Mesendoderm (in vitro differentiated cells): ENCODE measurements around the gene CEP63.
"Not testable (repeated sequence)": the region's sequence is repeated elsewhere in the genome, so short reads cannot be mapped to it uniquely, and the experiment has no call there.

Experiments
- DNase-seq: peaks from one replicate; pipeline ENCODE4 v3.0.0; 2013
- H2AK5ac ChIP-seq: 2 replicates; pipeline ENCODE4 v1.6.1; 2013; ENCODE audit warnings: low read length, inconsistent platforms
- H2BK120ac ChIP-seq: 2 replicates; pipeline ENCODE4 v1.6.1; 2013; ENCODE audit warnings: low read depth, mild to moderate bottlenecking, low read length, moderate library complexity, mixed read lengths
- H2BK15ac ChIP-seq: replicated peaks from 2 replicates; pipeline ENCODE4 v1.6.1; 2013; ENCODE audit warnings: low read depth, mild to moderate bottlenecking, moderate library complexity
- H2BK5ac ChIP-seq: 2 replicates; pipeline ENCODE4 v1.6.1; 2013; ENCODE audit warnings: low read length, inconsistent platforms
- H3K18ac ChIP-seq: 2 replicates; pipeline ENCODE4 v1.6.1; 2013; ENCODE audit warnings: mild to moderate bottlenecking, low read length, mixed read lengths
- H3K23ac ChIP-seq: one replicate; pipeline ENCODE4 v1.6.1; 2013; ENCODE audit warnings: low read length
- H3K27ac ChIP-seq: 2 replicates; pipeline ENCODE4 v1.5.1; 2013; ENCODE audit warnings: low read depth, mild to moderate bottlenecking, inconsistent platforms, low read length, moderate library complexity
- H3K27me3 ChIP-seq: 2 replicates; pipeline ENCODE4 v1.6.1; 2013; ENCODE audit warnings: low read length, control low read depth, mild to moderate bottlenecking, inconsistent platforms; ENCODE audit not compliant: insufficient read depth, poor library complexity
- H3K36me3 ChIP-seq: 2 replicates; pipeline ENCODE4 v1.6.1; 2013; ENCODE audit warnings: low read length, inconsistent platforms; ENCODE audit not compliant: control insufficient read depth, insufficient read depth
- H3K4ac ChIP-seq: one replicate; pipeline ENCODE4 v1.6.1; 2013; ENCODE audit warnings: low read depth, mild to moderate bottlenecking, low read length, moderate library complexity
- H3K4me1 ChIP-seq: 2 replicates; pipeline ENCODE4 v1.6.1; 2013; ENCODE audit warnings: low read depth, low read length, inconsistent platforms; ENCODE audit not compliant: control insufficient read depth
- H3K4me2 ChIP-seq: 2 replicates; pipeline ENCODE4 v1.6.1; 2013; ENCODE audit warnings: low read length
- H3K4me3 ChIP-seq: 2 replicates; pipeline ENCODE4 v1.5.1; 2013; ENCODE audit warnings: mild to moderate bottlenecking, low read length
- H3K56ac ChIP-seq: one replicate; pipeline ENCODE4 v1.6.1; 2013; ENCODE audit warnings: low read length
- H3K79me1 ChIP-seq: 2 replicates; pipeline ENCODE4 v1.6.1; 2013; ENCODE audit warnings: low read length, inconsistent platforms
- H3K79me2 ChIP-seq: 2 replicates; pipeline ENCODE4 v1.6.1; 2013; ENCODE audit warnings: mild to moderate bottlenecking, low read length; ENCODE audit not compliant: control insufficient read depth, insufficient read depth
- H3K9ac ChIP-seq: 2 replicates; pipeline ENCODE4 v1.6.1; 2013; ENCODE audit warnings: low read length, inconsistent platforms
- H4K5ac ChIP-seq: one replicate; pipeline ENCODE4 v1.6.1; 2013; ENCODE audit warnings: low read length
- H4K8ac ChIP-seq: one replicate; pipeline ENCODE4 v1.6.1; 2013; ENCODE audit warnings: low read depth, mild to moderate bottlenecking, control low read depth, low read length, moderate library complexity
- WGBS: extraction: QIAGEN DNeasy Blood & Tissue Kit; methylation state at CpG from one replicate; pipeline ENCODE4 v1.1.7; 2013; ENCODE audit warnings: low lambda C conversion rate, missing lambda C conversion rate; ENCODE audit not compliant: insufficient coverage; ENCODE audit errors: extremely low coverage; 5-methylcytosine and 5-hydroxymethylcytosine counted together

CEP63 gene

GRCh38 chr3:134562055-134562454, 76.2 kb downstream of the CEP63 start:
- Histone ChIP-seq H3K79me1 (no peaks in the 10 kb centered on the region), H3K79me2 (no peaks in the 10 kb centered on the region), H3K4ac (no peak overlapping the region), H2BK120ac (no peak overlapping the region), H3K36me3 (no peaks in the 10 kb centered on the region), H3K18ac (no peak overlapping the region), H3K4me3 (no peak overlapping the region), H3K56ac (no peak overlapping the region), H3K23ac (no peak overlapping the region), H3K4me1 (no peaks in the 10 kb centered on the region), H3K27me3 (no peaks in the 10 kb centered on the region), H4K8ac (no peak overlapping the region), H3K27ac (no peak overlapping the region), H2AK5ac (no peak overlapping the region), H2BK5ac (no peak overlapping the region), H3K4me2 (no peak overlapping the region), H4K5ac (no peak overlapping the region), H2BK15ac (no peak overlapping the region), H3K9ac (no peak overlapping the region)
- no CpG with 5 or more reads among the region's 4 CpGs for WGBS
- DNase-seq: no peak

GRCh38 chr3:134563601-134564000, 77.7 kb downstream of the CEP63 start:
- no peaks in the 10 kb centered on the region for H3K36me3 ChIP-seq
- no CpG with 5 or more reads among the region's 6 CpGs for WGBS
- no peaks in the 10 kb centered on the region for H3K79me1 ChIP-seq
- H2BK120ac ChIP-seq: no peak overlapping the region
- H2BK15ac ChIP-seq: no peak overlapping the region
- no peak overlapping the region for H3K27ac ChIP-seq
- no peak overlapping the region for H2AK5ac ChIP-seq
- no peaks in the 10 kb centered on the region for H3K79me2 ChIP-seq
- no peak overlapping the region for H3K4ac ChIP-seq
- no peak overlapping the region for H3K23ac ChIP-seq
- H3K4me1 ChIP-seq: no peaks in the 10 kb centered on the region
- H3K9ac ChIP-seq: no peak overlapping the region
- no peak overlapping the region for H4K5ac ChIP-seq
- DNase-seq: no peak
- H4K8ac ChIP-seq: no peak overlapping the region
- H2BK5ac ChIP-seq: no peak overlapping the region
- H3K56ac ChIP-seq: no peak overlapping the region
- H3K4me2 ChIP-seq: no peak overlapping the region
- no peaks in the 10 kb centered on the region for H3K27me3 ChIP-seq
- no peak overlapping the region for H3K4me3 ChIP-seq
- no peak overlapping the region for H3K18ac ChIP-seq

GRCh38 chr3:134564991-134565390, 79.1 kb downstream of the CEP63 start:
- Histone ChIP-seq H4K5ac (no peak overlapping the region), H3K79me1 (no peaks in the 10 kb centered on the region), H3K36me3 (no peaks in the 10 kb centered on the region), H2BK120ac (no peak overlapping the region), H2BK5ac (no peak overlapping the region), H4K8ac (no peak overlapping the region), H2AK5ac (no peak overlapping the region), H3K4me1 (no peaks in the 10 kb centered on the region), H3K18ac (no peak overlapping the region), H3K4ac (no peak overlapping the region), H3K23ac (no peak overlapping the region), H3K9ac (no peak overlapping the region), H3K79me2 (no peaks in the 10 kb centered on the region), H2BK15ac (no peak overlapping the region), H3K4me2 (no peak overlapping the region), H3K27me3 (no peaks in the 10 kb centered on the region), H3K56ac (no peak overlapping the region), H3K27ac (no peak overlapping the region), H3K4me3 (no peak overlapping the region)
- no peak for DNase-seq
- WGBS: no CpG with 5 or more reads among the region's 2 CpGs

GRCh38 chr3:134567605-134568004, 81.7 kb downstream of the CEP63 start:
- Histone ChIP-seq H2BK15ac (no peak overlapping the region), H3K23ac (no peak overlapping the region), H2BK5ac (no peak overlapping the region), H3K4me2 (no peak overlapping the region), H3K27ac (no peak overlapping the region), H3K27me3 (no peaks in the 10 kb centered on the region), H3K79me2 (no peaks in the 10 kb centered on the region), H3K4ac (no peak overlapping the region), H4K8ac (no peak overlapping the region), H3K18ac (no peak overlapping the region), H3K4me1 (no peaks in the 10 kb centered on the region), H2BK120ac (no peak overlapping the region), H3K4me3 (no peak overlapping the region), H4K5ac (no peak overlapping the region), H3K36me3 (no peaks in the 10 kb centered on the region), H3K9ac (no peak overlapping the region), H3K79me1 (no peaks in the 10 kb centered on the region), H3K56ac (no peak overlapping the region), H2AK5ac (no peak overlapping the region)
- DNase-seq: peak; percentile 9
- no CpG with 5 or more reads among the region's 4 CpGs for WGBS

- H3K27ac ChIP-seq: no peak overlapping the region
- no peak overlapping the region for H4K8ac ChIP-seq
- H3K4me3 ChIP-seq: no peak overlapping the region
- no peak overlapping the region for H3K4ac ChIP-seq
- no peaks in the 10 kb centered on the region for H3K4me1 ChIP-seq
- H2BK5ac ChIP-seq: no peak overlapping the region
- WGBS: no CpG with 5 or more reads among the region's 6 CpGs
- DNase-seq: no peak
- no peak overlapping the region for H3K9ac ChIP-seq
- H2BK120ac ChIP-seq: no peak overlapping the region
- H3K27me3 ChIP-seq: no peaks in the 10 kb centered on the region
- no peak overlapping the region for H3K18ac ChIP-seq
- H3K23ac ChIP-seq: no peak overlapping the region
- no peak overlapping the region for H2BK15ac ChIP-seq
- no peaks in the 10 kb centered on the region for H3K79me2 ChIP-seq
- H3K4me2 ChIP-seq: no peak overlapping the region
- no peak overlapping the region for H2AK5ac ChIP-seq
- H3K36me3 ChIP-seq: no peaks in the 10 kb centered on the region
- no peaks in the 10 kb centered on the region for H3K79me1 ChIP-seq
- no peak overlapping the region for H4K5ac ChIP-seq
- no peak overlapping the region for H3K56ac ChIP-seq
These were observed 82.9 kb downstream of the CEP63 start for GRCh38 chr3:134568790-134569189.

GRCh38 chr3:134569899-134570298, 84.0 kb downstream of the CEP63 start:
- not testable (repeated sequence) for H3K18ac ChIP-seq, H3K27ac ChIP-seq, H3K79me1 ChIP-seq, H2AK5ac ChIP-seq, H3K4me1 ChIP-seq, H3K4ac ChIP-seq, H3K9ac ChIP-seq, H2BK5ac ChIP-seq, H2BK15ac ChIP-seq, H3K4me2 ChIP-seq, H4K8ac ChIP-seq, H3K23ac ChIP-seq, H3K56ac ChIP-seq, DNase-seq, H4K5ac ChIP-seq, H3K27me3 ChIP-seq, H3K36me3 ChIP-seq, H3K79me2 ChIP-seq, H2BK120ac ChIP-seq, H3K4me3 ChIP-seq
- WGBS: no CpG with 5 or more reads among the region's 2 CpGs
